ENCODE results near the gene APEX2. TPM values are rescaled to one million over a fixed set of nuclear protein-coding genes. Genes with fewer than 3 reads are reported as not detected.
A peak's percentile ranks its signal among the peaks of the same experiment; 100 is the strongest.

Gene APEX2
- total RNA-seq, 1 donor from 2014 or later: 8.4 TPM

- Histone ChIP-seq H3K4me3 (no peak overlapping the region), H3K9me3 (replicated peaks) (no peaks in the 10 kb centered on the region), H3K36me3 (peaks cover 3% of the 10 kb centered on the region), H3K27ac (replicated peaks) (no peak overlapping the region), H3K27me3 (ENCODE audit: low read depth) (no peaks in the 10 kb centered on the region), H3K4me1 (peaks cover 30% of the 10 kb centered on the region)
- intact Hi-C loops (cut with micrococcal nuclease): no loop called here
- no peak for TF ChIP-seq CTCF (IDR thresholded peaks at IDR 0.05; ENCODE audit: borderline replicate concordance)
- no peak for DNase-seq
Measured at GRCh38 chrX:55005256-55005655, 5.1 kb downstream of the APEX2 start.

- H3K27me3 ChIP-seq (ENCODE audit: low read depth): no peaks in the 10 kb centered on the region
- peaks cover 20% of the 10 kb centered on the region for H3K4me1 ChIP-seq
- no peak overlapping the region for H3K4me3 ChIP-seq
- peak overlapping the region; percentile 79 for H3K27ac ChIP-seq (replicated peaks)
- H3K9me3 ChIP-seq (replicated peaks): no peaks in the 10 kb centered on the region
- DNase-seq: no peak
- intact Hi-C loops (cut with micrococcal nuclease): no loop called here
- peaks cover 3% of the 10 kb centered on the region for H3K36me3 ChIP-seq
- TF ChIP-seq CTCF (IDR thresholded peaks at IDR 0.05; ENCODE audit: borderline replicate concordance): no peak
Measured at GRCh38 chrX:55006827-55007621, 6.9 kb downstream of the APEX2 start.

GRCh38 chrX:55007656-55008055, 7.5 kb downstream of the APEX2 start:
- H3K4me1 ChIP-seq: peaks cover 20% of the 10 kb centered on the region
- no peaks in the 10 kb centered on the region for H3K27me3 ChIP-seq (ENCODE audit: low read depth)
- no peak overlapping the region for H3K4me3 ChIP-seq
- intact Hi-C loops (cut with micrococcal nuclease): no loop called here
- H3K27ac ChIP-seq (replicated peaks): peak overlapping the region; percentile 79
- TF ChIP-seq CTCF (IDR thresholded peaks at IDR 0.05; ENCODE audit: borderline replicate concordance): no peak
- peaks cover 3% of the 10 kb centered on the region for H3K36me3 ChIP-seq
- no peak for DNase-seq
- H3K9me3 ChIP-seq (replicated peaks): no peaks in the 10 kb centered on the region

GRCh38 chrX:55008571-55009358, 8.6 kb downstream of the APEX2 start:
- TF ChIP-seq CTCF (IDR thresholded peaks at IDR 0.05; ENCODE audit: borderline replicate concordance): no peak
- intact Hi-C loops (cut with micrococcal nuclease): no loop called here
- peak overlapping the region; percentile 79 for H3K27ac ChIP-seq (replicated peaks)

GRCh38 chrX:55011294-55011693, 11.1 kb downstream of the APEX2 start:
- Histone ChIP-seq H3K36me3 (no peaks in the 10 kb centered on the region), H3K4me1 (peaks cover 20% of the 10 kb centered on the region), H3K27me3 (ENCODE audit: low read depth) (no peaks in the 10 kb centered on the region), H3K9me3 (replicated peaks) (no peaks in the 10 kb centered on the region), H3K4me3 (no peak overlapping the region), H3K27ac (replicated peaks) (no peak overlapping the region)
- intact Hi-C loops (cut with micrococcal nuclease): no loop called here
- no peak for DNase-seq
- TF ChIP-seq CTCF (IDR thresholded peaks at IDR 0.05; ENCODE audit: borderline replicate concordance): peak; percentile 33

More at GRCh38 chrX:55008571-55009358, 8.6 kb downstream of the APEX2 start:
- no peaks in the 10 kb centered on the region for H3K36me3 ChIP-seq
- no peak overlapping the region for H3K4me3 ChIP-seq
- peaks cover 20% of the 10 kb centered on the region for H3K4me1 ChIP-seq
- no peaks in the 10 kb centered on the region for H3K27me3 ChIP-seq (ENCODE audit: low read depth)
- H3K9me3 ChIP-seq (replicated peaks): no peaks in the 10 kb centered on the region
- peak; percentile 20 for DNase-seq
